ENCODE measurements around the gene SCUBE3. TPM values are rescaled to one million over a fixed set of nuclear protein-coding genes. Genes with fewer than 3 reads are reported as not detected.
A peak's percentile ranks its signal among the peaks of the same experiment; 100 is the strongest.

Gene SCUBE3
- total RNA-seq, 1 experiment from 2014 or later = 0.05 TPM

GRCh38 chr6:35293681-35294080 is 79.9 kb downstream of the SCUBE3 start:
- no peak overlapping the region for H2AFZ ChIP-seq (ENCODE audit: low read depth, low read length, poor library complexity, severe bottlenecking)
- no peaks in the 10 kb centered on the region for H4K20me1 ChIP-seq (ENCODE audit: insufficient read depth)
- ChIA-PET RAD21 (ENCODE audit: low non-redundant PET in 1 of 2, low total read pairs in 2 of 2, uncharacterized antibody in 2 of 2, unreplicated experiment in 2 of 2) (no interaction called here), CTCF (interaction anchor here (0.8 to 1.8 kb wide), 6 partner anchors 8 to 442 kb away, joined by 3 to 6 read pairs (median 3); partner anchors contain the start of gene FANCE), POLR2A (no interaction called here)
- peaks cover 9% of the 10 kb centered on the region; the same call in 1 of the 2 replicates for H3K79me2 ChIP-seq (ENCODE audit: insufficient read depth, low read length)
- no peak for ATAC-seq
- intact Hi-C loops (cut with micrococcal nuclease) = no loop called here
- no peak overlapping the region for H3K9ac ChIP-seq (ENCODE audit: low read length)
- BruUV-seq (replicated peaks) = no TSS peak
- DNase-seq (ENCODE audit: low read depth, low spot score) = no peak
- H3K9me2 ChIP-seq (ENCODE audit: insufficient read depth) = no peaks in the 10 kb centered on the region
- no peak overlapping the region for H3K4me2 ChIP-seq (ENCODE audit: low read length)
- H3K27ac ChIP-seq (ENCODE audit: low read depth, low read length) = no peak overlapping the region
- peaks cover 5 to 19% of the 10 kb centered on the region in 2 experiments; a peak in 3 of 4 replicates for H3K4me1 ChIP-seq (ENCODE audit: control insufficient read depth in 1 of 2, insufficient read depth in 2 of 2, low read length in 2 of 2)
- no peak for TF ChIP-seq SIN3A (IDR thresholded peaks at IDR 0.05; ENCODE audit: low read depth)
- no peak for TF ChIP-seq CEBPB (IDR thresholded peaks at IDR 0.05; ENCODE audit: low read depth)
- no peak for TF ChIP-seq POLR2AphosphoS5 (IDR thresholded peaks at IDR 0.05; ENCODE audit: low read depth, low read length)
- TF ChIP-seq TCF7L2 (IDR thresholded peaks at IDR 0.05; ENCODE audit: borderline replicate concordance, extremely low read depth, insufficient read depth, insufficient read length) = no peak
- no peak for TF ChIP-seq CTCF (IDR thresholded peaks at IDR 0.05 in 2 of 3, conservative IDR thresholded peaks at IDR 0.05 in 1 of 3; ENCODE audit: borderline replicate concordance in 1 of 3, insufficient read depth in 1 of 3, low read depth in 2 of 3, low read length in 2 of 3)
- no peak overlapping the region for H3K4me3 ChIP-seq (replicated peaks in 1 of 2; ENCODE audit: low read depth in 1 of 2, low read length in 2 of 2)
- H3K36me3 ChIP-seq (ENCODE audit: control insufficient read depth in 1 of 2, insufficient read depth in 2 of 2, low read length in 2 of 2) = peaks cover 14 to 23% of the 10 kb centered on the region in 2 experiments; a peak in 3 of 4 replicates
- no peaks in the 10 kb centered on the region for H3K9me3 ChIP-seq (ENCODE audit: control insufficient read depth in 1 of 2, insufficient read depth in 1 of 2, low read depth in 1 of 2, low read length in 2 of 2)
- H3K27me3 ChIP-seq (ENCODE audit: insufficient read depth, low read length) = no peaks in the 10 kb centered on the region

- H3K36me3 ChIP-seq (ENCODE audit: control insufficient read depth in 1 of 2, insufficient read depth in 2 of 2, low read length in 2 of 2) = peaks cover 14 to 23% of the 10 kb centered on the region in 2 experiments; a peak in 3 of 4 replicates
- H4K20me1 ChIP-seq (ENCODE audit: insufficient read depth) = no peaks in the 10 kb centered on the region
- H3K9me3 ChIP-seq (ENCODE audit: control insufficient read depth in 1 of 2, insufficient read depth in 1 of 2, low read depth in 1 of 2, low read length in 2 of 2) = no peaks in the 10 kb centered on the region
- no peak overlapping the region for H3K9ac ChIP-seq (ENCODE audit: low read length)
- no peaks in the 10 kb centered on the region for H3K27me3 ChIP-seq (ENCODE audit: insufficient read depth, low read length)
- CTCF ChIA-PET = interaction anchor here (0.8 to 1.8 kb wide), 6 partner anchors 9 to 442 kb away, joined by 3 to 6 read pairs (median 3); partner anchors contain the start of gene FANCE
- RAD21 ChIA-PET (ENCODE audit: low non-redundant PET in 1 of 2, low total read pairs in 2 of 2, uncharacterized antibody in 2 of 2, unreplicated experiment in 2 of 2) = interaction anchor here in 1 of 2 experiments (1.7 kb wide), 1 partner anchor 155 kb away, joined by 5 read pairs; no protein-coding TSS in a partner anchor
- no peaks in the 10 kb centered on the region for H3K9me2 ChIP-seq (ENCODE audit: insufficient read depth)
- no peak overlapping the region for H3K4me3 ChIP-seq (replicated peaks in 1 of 2; ENCODE audit: low read depth in 1 of 2, low read length in 2 of 2)
- H2AFZ ChIP-seq (ENCODE audit: low read depth, low read length, poor library complexity, severe bottlenecking) = no peak overlapping the region
- H3K4me1 ChIP-seq (ENCODE audit: control insufficient read depth in 1 of 2, insufficient read depth in 2 of 2, low read length in 2 of 2) = peaks cover 7 to 25% of the 10 kb centered on the region in 2 experiments; a peak in 3 of 4 replicates
- DNase-seq (ENCODE audit: low read depth, low spot score) (peak; percentile 23), ATAC-seq (peak; percentile 53)
- no TSS peak for BruUV-seq (replicated peaks)
- H3K4me2 ChIP-seq (ENCODE audit: low read length) = no peak overlapping the region
- intact Hi-C loops (cut with micrococcal nuclease) = no loop called here
- peaks cover 14% of the 10 kb centered on the region; the same call in 1 of the 2 replicates for H3K79me2 ChIP-seq (ENCODE audit: insufficient read depth, low read length)
- no peak overlapping the region for H3K27ac ChIP-seq (ENCODE audit: low read depth, low read length)
- POLR2A ChIA-PET = no interaction called here
- TF ChIP-seq ZFX (IDR thresholded peaks at IDR 0.05) = no peak
- TF ChIP-seq CTCF (IDR thresholded peaks at IDR 0.05 in 2 of 3, conservative IDR thresholded peaks at IDR 0.05 in 1 of 3; ENCODE audit: borderline replicate concordance in 1 of 3, insufficient read depth in 1 of 3, low read depth in 2 of 3, low read length in 2 of 3) = peak; percentile 62 to 88 (median 85); a peak in 5 of 6 replicates
- no peak for TF ChIP-seq TCF7L2 (IDR thresholded peaks at IDR 0.05; ENCODE audit: borderline replicate concordance, extremely low read depth, insufficient read depth, insufficient read length)
- no peak for TF ChIP-seq ZBTB33 (IDR thresholded peaks at IDR 0.05; ENCODE audit: extremely low read depth, insufficient replicate concordance, low read length)
- TF ChIP-seq CBX3 (IDR thresholded peaks at IDR 0.05; ENCODE audit: low read depth) = no peak
- no peak for TF ChIP-seq EGR1 (IDR thresholded peaks at IDR 0.05; ENCODE audit: low read depth)
- no peak for TF ChIP-seq JUND (IDR thresholded peaks at IDR 0.05)
- TF ChIP-seq SIN3A (IDR thresholded peaks at IDR 0.05; ENCODE audit: low read depth) = no peak
- no peak for TF ChIP-seq ELF1 (IDR thresholded peaks at IDR 0.05; ENCODE audit: borderline replicate concordance, low read depth)
Measured at GRCh38 chr6:35294308-35294945, 80.7 kb downstream of the SCUBE3 start.

Measured in HCT116 (cell line).